Measurements from ENCODE around the gene DBI.

The DBI gene

GRCh38 chr2:119421304-119421703 is 54.5 kb downstream of the DBI start:
- no peaks in the 10 kb centered on the region for H3K27me3 ChIP-seq (ENCODE audit: insufficient read depth, poor library complexity, severe bottlenecking)
- no peak for TF ChIP-seq CTCF (IDR thresholded peaks at IDR 0.05; ENCODE audit: poor library complexity, severe bottlenecking)
- ATAC-seq (ENCODE audit: low read depth) = no peak
- DNase-seq (ENCODE audit: low spot score) = no peak
- H3K27ac ChIP-seq (ENCODE audit: poor library complexity, severe bottlenecking) = no peak overlapping the region
- H3K9me3 ChIP-seq (ENCODE audit: severe bottlenecking) = no peaks in the 10 kb centered on the region
- H3K4me3 ChIP-seq (ENCODE audit: severe bottlenecking) = no peak overlapping the region
- no peaks in the 10 kb centered on the region for H3K36me3 ChIP-seq (ENCODE audit: low read depth)
- H3K4me1 ChIP-seq (ENCODE audit: insufficient read depth, poor library complexity, severe bottlenecking) = no peaks in the 10 kb centered on the region

DNA sequence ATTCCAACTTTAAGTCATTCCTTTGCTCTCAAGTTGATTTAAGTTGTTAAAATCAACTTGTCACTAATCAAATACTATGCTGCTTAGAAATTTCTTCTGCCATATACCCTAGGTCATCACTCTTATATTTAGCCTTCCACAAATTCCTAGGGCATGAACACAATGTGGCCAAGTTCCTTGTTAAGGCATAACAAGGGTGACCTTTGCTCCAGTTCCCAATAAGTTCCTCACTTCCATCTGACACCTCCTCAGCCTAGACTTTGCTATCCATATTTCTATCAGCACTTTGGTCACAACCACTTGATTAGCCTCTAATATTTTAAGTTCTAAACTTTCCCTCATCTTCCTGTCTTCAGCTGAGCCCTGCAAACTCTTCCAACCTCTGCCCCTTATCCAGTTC is 55.0 kb downstream of the DBI start:
- H3K36me3 ChIP-seq (ENCODE audit: low read depth) = no peaks in the 10 kb centered on the region
- no peaks in the 10 kb centered on the region for H3K9me3 ChIP-seq (ENCODE audit: severe bottlenecking)
- DNase-seq (ENCODE audit: low spot score) (no peak), ATAC-seq (ENCODE audit: low read depth) (no peak)
- H3K27ac ChIP-seq (ENCODE audit: poor library complexity, severe bottlenecking) = no peak overlapping the region
- TF ChIP-seq CTCF (IDR thresholded peaks at IDR 0.05; ENCODE audit: poor library complexity, severe bottlenecking) = no peak
- H3K4me3 ChIP-seq (ENCODE audit: severe bottlenecking) = no peak overlapping the region
- H3K4me1 ChIP-seq (ENCODE audit: insufficient read depth, poor library complexity, severe bottlenecking) = no peaks in the 10 kb centered on the region
- H3K27me3 ChIP-seq (ENCODE audit: insufficient read depth, poor library complexity, severe bottlenecking) = no peaks in the 10 kb centered on the region
